NCI-H82 treated with DMSO at 0.1 percent for 48 hours (cell line): Measurements from ENCODE around the gene INTS7.

Source experiments
- DNase-seq: peaks from one replicate; lab custom pipeline; 2025; ENCODE audit not compliant: unreplicated experiment; lab: John Stamatoyannopoulos, UW

INTS7 gene

GRCh38 chr1:211910913-211911485 lies 124.4 kb downstream of the INTS7 start:
- no peak for DNase-seq

- DNase-seq: no peak
Observed at GRCh38 chr1:211910113-211910884, 125.1 kb downstream of the INTS7 start.

- no peak for DNase-seq
Observed at GRCh38 chr1:211909395-211909794, 126.0 kb downstream of the INTS7 start.

- DNase-seq: no peak
Observed at GRCh38 chr1:211908951-211909350, 126.4 kb downstream of the INTS7 start.

GRCh38 chr1:211908453-211908852 lies 126.9 kb downstream of the INTS7 start:
- DNase-seq: no peak

DNA sequence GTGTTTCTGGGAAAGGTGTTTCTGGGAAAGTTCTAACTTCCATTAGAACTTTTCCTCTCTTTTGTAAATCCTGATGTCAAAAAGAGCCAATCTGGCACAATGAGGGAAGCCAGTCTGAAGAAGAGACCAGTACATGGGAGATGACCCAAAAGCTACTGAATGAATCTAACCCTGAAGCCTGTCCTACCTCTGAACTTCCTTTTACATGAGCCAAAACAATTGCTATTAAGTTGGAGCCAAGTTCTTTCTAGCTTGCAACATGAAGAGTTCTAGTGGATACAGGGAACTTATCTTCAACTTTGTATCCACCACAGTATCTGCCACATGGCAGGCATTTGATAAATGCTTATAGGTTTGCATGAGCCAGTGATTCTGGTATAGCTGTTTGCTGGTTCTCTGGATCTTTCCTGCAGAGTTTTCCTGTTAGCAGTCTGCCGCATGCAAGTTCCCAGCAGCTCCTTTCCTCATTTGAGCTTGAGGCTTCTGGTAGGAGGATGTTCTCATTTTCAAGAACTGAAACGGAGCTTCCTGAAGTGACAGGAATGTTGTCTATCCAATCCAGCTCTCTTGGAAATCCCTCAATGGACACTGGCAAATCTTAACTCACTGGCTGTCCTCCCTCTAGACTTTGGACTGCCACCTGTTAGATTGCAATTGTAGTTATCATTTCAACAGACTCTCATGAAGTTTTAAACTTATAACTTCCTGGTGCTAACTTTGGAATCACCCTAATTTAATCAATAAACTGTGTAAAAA lies 131.7 kb downstream of the INTS7 start:
- no peak for DNase-seq

- no peak for DNase-seq
Observed at GRCh38 chr1:211902624-211903291, 132.6 kb downstream of the INTS7 start.

GRCh38 chr1:211901945-211902344 lies 133.4 kb downstream of the INTS7 start:
- DNase-seq: no peak

DNA sequence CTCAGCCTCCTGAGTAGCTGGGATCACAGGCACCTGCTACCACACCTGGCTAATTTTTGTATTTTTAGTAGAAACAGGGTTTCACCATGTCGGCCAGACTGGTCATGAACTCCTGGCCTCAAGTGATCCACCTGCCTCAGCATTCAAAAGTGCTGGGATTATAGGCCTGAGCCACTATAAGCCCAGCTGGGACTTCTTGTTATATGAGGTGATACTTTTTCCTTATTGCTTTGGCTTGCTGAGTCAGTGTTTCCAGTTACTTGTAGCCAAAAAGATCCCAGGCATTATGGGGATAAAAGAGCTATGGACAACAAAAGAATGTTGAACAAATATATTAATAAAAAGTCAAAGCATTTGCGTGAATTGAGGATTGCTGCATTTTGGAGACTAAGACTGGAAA lies 134.9 kb downstream of the INTS7 start:
- no peak for DNase-seq

DNA sequence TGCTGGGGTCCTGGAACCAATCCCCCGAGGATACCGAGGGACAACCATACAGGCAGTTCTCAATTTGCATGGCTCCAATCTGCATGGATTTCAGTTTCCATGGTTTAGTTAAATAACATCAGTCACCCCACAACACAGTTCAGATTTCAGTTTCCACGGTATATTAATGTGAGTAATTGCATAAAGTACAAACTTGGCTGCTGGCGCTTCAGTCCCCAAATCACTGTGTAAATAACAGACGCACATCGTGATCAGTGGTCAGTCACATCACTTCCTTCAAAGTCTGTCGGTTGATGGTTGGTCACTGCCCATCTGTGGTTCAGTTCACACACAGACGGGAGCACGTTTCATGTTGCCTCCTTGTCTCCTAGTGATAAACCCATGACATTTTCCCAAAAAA lies 138.4 kb downstream of the INTS7 start:
- no peak for DNase-seq

GRCh38 chr1:211895126-211895759 lies 140.1 kb downstream of the INTS7 start:
- no peak for DNase-seq

GRCh38 chr1:211894312-211894711 lies 141.0 kb downstream of the INTS7 start:
- DNase-seq: no peak

- DNase-seq: no peak
Observed at GRCh38 chr1:211893260-211893659, 142.1 kb downstream of the INTS7 start.

DNA sequence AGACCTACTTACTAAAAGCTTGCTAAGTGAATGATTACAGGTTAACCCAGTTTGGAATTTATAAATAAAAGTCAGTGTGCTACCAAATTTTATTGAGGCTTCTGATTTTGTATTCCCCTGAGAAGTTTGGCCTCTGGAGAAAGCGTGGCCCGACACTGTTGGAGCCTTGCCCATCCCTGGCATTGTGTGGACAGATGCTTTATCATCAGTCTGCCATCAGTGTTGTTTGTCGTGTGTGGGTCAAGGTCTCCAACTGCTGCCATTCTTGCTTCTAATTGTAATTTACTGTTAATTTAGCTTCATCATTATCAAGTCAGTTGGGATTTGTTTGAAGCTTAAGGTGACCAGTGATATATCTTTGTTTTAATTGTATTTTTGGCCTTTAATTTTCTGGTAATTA lies 142.8 kb downstream of the INTS7 start:
- DNase-seq: no peak

- DNase-seq: no peak
Observed at GRCh38 chr1:211891708-211892107, 143.6 kb downstream of the INTS7 start.
